SK-N-SH (cell line): Measurements from ENCODE around the gene RAB33B. TPM values are rescaled to one million over a fixed set of nuclear protein-coding genes. Genes with fewer than 3 reads are reported as not detected.

ENCODE experiments used
- CTCF ChIA-PET: fragments of 300-600, 350-600 bp; formaldehyde crosslinking; extraction: SDS; loops from one replicate; lab custom pipeline; 2021; lab: Yijun Ruan, JAX
- POLR2A ChIA-PET: fragments of 350-600 bp; sonication (Branson Sonifier 250); formaldehyde crosslinking; extraction: SDS; loops from one replicate; lab custom pipeline; 2020; ENCODE audit warnings: antibody characterized with exemption, inconsistent platforms; lab: Yijun Ruan, JAX
- DNase-seq: peaks from one replicate; pipeline ENCODE4 v3.0.0; 2012
- H2AFZ ChIP-seq: fragments of 200-600 bp; sonication (generic); 2 replicates; pipeline ENCODE4 v1.8.1; 2016; ENCODE audit warnings: antibody characterized with exemption, mild to moderate bottlenecking, low read depth
- H3F3A ChIP-seq: fragments of 200-600 bp; sonication (generic); replicated peaks from 2 replicates; pipeline ENCODE3; 2016; ENCODE audit warnings: antibody characterized with exemption, mild to moderate bottlenecking; ENCODE audit not compliant: insufficient read depth
- H3K27ac ChIP-seq, 2 experiments: fragments of 200-500 bp in 1 of 2; fragments of 200-600 bp in 1 of 2; sonication (Bioruptor generic) in 1 of 2; sonication (generic), shearing (Covaris generic) in 1 of 2; 2 replicates each; pipeline versions ENCODE4 v1.5.1 to v1.6.1; 2014 to 2016; ENCODE audit warnings: low read depth in 2 of 2, inconsistent platforms in 1 of 2, low read length in 1 of 2, mild to moderate bottlenecking in 1 of 2, mixed read lengths in 1 of 2
- H3K27me3 ChIP-seq: fragments of 200-600 bp; sonication (generic), shearing (Covaris generic); 2 replicates; pipeline ENCODE4 v1.6.1; 2016; ENCODE audit warnings: mixed run types; ENCODE audit not compliant: insufficient read depth
- H3K36me3 ChIP-seq, 2 experiments: fragments of 200-500 bp in 1 of 2; fragments of 200-600 bp in 1 of 2; sonication (Bioruptor generic) in 1 of 2; sonication (generic) in 1 of 2; replicated peaks in 1 of 2; 2 replicates each; pipeline versions ENCODE3 to v1.5.1; 2014 to 2016; ENCODE audit warnings: low read length in 1 of 2, mild to moderate bottlenecking in 1 of 2; ENCODE audit not compliant: insufficient read depth in 2 of 2, control insufficient read depth in 1 of 2
- H3K4me1 ChIP-seq, 2 experiments: fragments of 200-500 bp in 1 of 2; fragments of 200-600 bp in 1 of 2; sonication (Bioruptor generic) in 1 of 2; sonication (generic), shearing (Covaris generic) in 1 of 2; 2 replicates each; pipeline versions ENCODE4 v1.5.1 to v1.6.1; 2014 to 2016; ENCODE audit warnings: low read depth in 1 of 2, low read length in 1 of 2, mixed run types in 1 of 2; ENCODE audit not compliant: insufficient read depth in 2 of 2, control insufficient read depth in 1 of 2
- H3K4me2 ChIP-seq: fragments of 200-600 bp; sonication (generic), shearing (Covaris generic); 2 replicates; pipeline ENCODE4 v1.6.1; 2017; ENCODE audit warnings: mixed run types
- H3K4me3 ChIP-seq, 2 experiments: fragments of 200-500 bp in 1 of 2; fragments of 200-600 bp in 1 of 2; sonication (Bioruptor generic) in 1 of 2; sonication (generic), shearing (Covaris generic) in 1 of 2; 2 replicates each; pipeline versions ENCODE4 v1.5.1 to v1.8.1; 2014 to 2016; ENCODE audit warnings: low read depth in 2 of 2, inconsistent platforms in 1 of 2, low read length in 1 of 2, mild to moderate bottlenecking in 1 of 2, mixed read lengths in 1 of 2, moderate library complexity in 1 of 2
- H3K79me2 ChIP-seq: fragments of 200-600 bp; sonication (generic); 2 replicates; pipeline ENCODE4 v1.8.1; 2017; ENCODE audit warnings: mild to moderate bottlenecking; ENCODE audit not compliant: insufficient read depth
- H3K9ac ChIP-seq: fragments of 200-600 bp; sonication (generic); 2 replicates; pipeline ENCODE4 v1.6.1; 2017; ENCODE audit warnings: mixed run types
- H3K9me2 ChIP-seq: fragments of 200-600 bp; sonication (generic); 2 replicates; pipeline ENCODE4 v1.6.1; 2017; ENCODE audit warnings: mixed run types
- H3K9me3 ChIP-seq: fragments of 200-600 bp; sonication (generic); 2 replicates; pipeline ENCODE4 v1.6.1; 2017; ENCODE audit warnings: mixed run types, mild to moderate bottlenecking, moderate library complexity
- H4K20me1 ChIP-seq: fragments of 200-600 bp; sonication (generic); 2 replicates; pipeline ENCODE4 v1.6.1; 2017; ENCODE audit warnings: mild to moderate bottlenecking, mixed run types; ENCODE audit not compliant: insufficient read depth
- FOSL2 ChIP-seq: IDR thresholded peaks from 2 replicates; pipeline ENCODE4 v1.4.0; 2012; ENCODE audit warnings: low read depth, mild to moderate bottlenecking, moderate library complexity, borderline replicate concordance
- FOXJ3 ChIP-seq: sonication (generic); formaldehyde crosslinking; IDR thresholded peaks from 2 replicates; pipeline ENCODE4 v1.5.1; 2020; ENCODE audit warnings: mild to moderate bottlenecking, missing genetic modification reagents
- FOXM1 ChIP-seq: IDR thresholded peaks from 2 replicates; pipeline ENCODE4 v1.4.0; 2012; ENCODE audit warnings: low read depth, mild to moderate bottlenecking
- GABPA ChIP-seq: IDR thresholded peaks from 2 replicates; pipeline ENCODE4 v1.4.0; 2012; ENCODE audit warnings: low read depth, mild to moderate bottlenecking
- JUND ChIP-seq: IDR thresholded peaks from 2 replicates; pipeline ENCODE4 v1.4.0; 2012
- MAX ChIP-seq: IDR thresholded peaks from 2 replicates; pipeline ENCODE4 v1.4.0; 2012; ENCODE audit warnings: low read depth
- MEF2A ChIP-seq: IDR thresholded peaks from 2 replicates; pipeline ENCODE4 v1.4.0; 2012; ENCODE audit warnings: low read depth, borderline replicate concordance
- MXI1 ChIP-seq: IDR thresholded peaks from 2 replicates; pipeline ENCODE4 v1.6.1; 2012; ENCODE audit warnings: mild to moderate bottlenecking, low read depth, low read length, improper control_type of control experiment
- RAD21 ChIP-seq: IDR thresholded peaks from 2 replicates; pipeline ENCODE4 v1.6.1; 2012; ENCODE audit warnings: mild to moderate bottlenecking, low read length
- RCOR1 ChIP-seq: fragments of 150-350 bp; IDR thresholded peaks from 2 replicates; pipeline ENCODE4 v1.6.1; 2017; ENCODE audit warnings: antibody characterized with exemption, low read length
- RFX5 ChIP-seq: IDR thresholded peaks from 2 replicates; pipeline ENCODE4 v1.6.1; 2012; ENCODE audit warnings: mild to moderate bottlenecking, improper control_type of control experiment, low read length
- SIN3A ChIP-seq: IDR thresholded peaks from 2 replicates; pipeline ENCODE4 v1.6.1; 2012; ENCODE audit warnings: low read depth, mild to moderate bottlenecking, low read length, moderate library complexity, borderline replicate concordance
- TCF12 ChIP-seq: IDR thresholded peaks from 2 replicates; pipeline ENCODE4 v1.4.0; 2012
- TEAD4 ChIP-seq: IDR thresholded peaks from 2 replicates; pipeline ENCODE4 v1.4.0; 2012; ENCODE audit warnings: mild to moderate bottlenecking, borderline replicate concordance; ENCODE audit not compliant: insufficient read depth
- USF1 ChIP-seq: IDR thresholded peaks from 2 replicates; pipeline ENCODE4 v1.4.0; 2012; ENCODE audit warnings: low read depth, borderline replicate concordance
- YY1 ChIP-seq: IDR thresholded peaks from 2 replicates; pipeline ENCODE4 v1.4.0; 2012; ENCODE audit warnings: low read depth, mild to moderate bottlenecking
- WGBS: methylation state at CpG from one replicate; pipeline ENCODE4 v1.1.6; 2017; ENCODE audit warnings: low lambda C conversion rate; 5-methylcytosine and 5-hydroxymethylcytosine counted together
- polyA plus RNA-seq, 3 experiments: library from polyadenylated mRNA; depleted of rRNA; stranded (reverse); fragments of >200 nt; gene quantifications; 2 replicates each; pipeline ENCODE4 v1.2.3, GENCODE V29; 2012
- TF ChIP-seq, protein P1 (sequence below): fragments of 150-350 bp; IDR thresholded peaks from 2 replicates; pipeline ENCODE4 v1.6.1; 2016; ENCODE audit warnings: mild to moderate bottlenecking, low read depth, low read length
- TF ChIP-seq, protein P2 (sequence below): IDR thresholded peaks from 2 replicates; pipeline ENCODE4; 2012
- TF ChIP-seq, protein P3 (sequence below): IDR thresholded peaks from 2 replicates; pipeline ENCODE4 v1.4.0; 2012; ENCODE audit warnings: low read depth, borderline replicate concordance

The RAB33B gene
- polyA plus RNA-seq, 1 of the 3 experiments (the other 2 are of a cell fraction): 2.3 TPM

DNA sequence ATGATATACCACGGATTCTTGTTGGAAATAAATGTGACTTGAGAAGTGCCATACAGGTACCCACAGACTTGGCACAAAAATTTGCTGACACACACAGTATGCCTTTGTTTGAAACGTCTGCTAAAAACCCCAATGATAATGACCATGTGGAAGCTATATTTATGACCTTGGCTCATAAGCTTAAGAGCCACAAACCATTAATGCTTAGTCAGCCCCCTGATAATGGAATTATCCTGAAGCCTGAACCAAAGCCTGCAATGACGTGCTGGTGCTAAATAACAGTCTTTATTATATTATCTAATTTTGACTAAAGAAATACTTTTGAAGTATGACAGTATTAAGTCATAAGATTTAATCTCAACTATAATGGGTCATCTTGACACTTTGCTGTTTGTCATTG lies 18.9 kb downstream of the RAB33B start (continued):
- TF ChIP-seq, protein P1, sequence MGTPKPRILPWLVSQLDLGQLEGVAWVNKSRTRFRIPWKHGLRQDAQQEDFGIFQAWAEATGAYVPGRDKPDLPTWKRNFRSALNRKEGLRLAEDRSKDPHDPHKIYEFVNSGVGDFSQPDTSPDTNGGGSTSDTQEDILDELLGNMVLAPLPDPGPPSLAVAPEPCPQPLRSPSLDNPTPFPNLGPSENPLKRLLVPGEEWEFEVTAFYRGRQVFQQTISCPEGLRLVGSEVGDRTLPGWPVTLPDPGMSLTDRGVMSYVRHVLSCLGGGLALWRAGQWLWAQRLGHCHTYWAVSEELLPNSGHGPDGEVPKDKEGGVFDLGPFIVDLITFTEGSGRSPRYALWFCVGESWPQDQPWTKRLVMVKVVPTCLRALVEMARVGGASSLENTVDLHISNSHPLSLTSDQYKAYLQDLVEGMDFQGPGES: no peak

DNA sequence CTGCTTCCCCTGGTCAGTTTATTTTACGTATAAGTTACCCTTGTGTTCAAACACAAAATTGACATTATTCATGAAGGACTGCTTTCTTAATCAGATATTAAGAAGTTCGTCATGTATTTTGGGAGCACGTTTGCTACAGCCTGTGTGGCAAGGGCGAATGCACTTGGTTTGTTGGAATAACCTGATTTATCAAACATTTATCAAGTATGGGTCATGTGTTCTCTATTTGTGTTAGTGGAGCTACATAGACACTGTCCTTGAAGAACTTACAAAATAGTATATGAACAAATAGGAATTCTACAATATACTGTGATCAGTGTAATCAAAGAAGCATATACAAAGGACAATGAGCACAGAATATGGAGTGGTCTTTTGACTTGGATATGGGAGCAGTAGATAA lies 22.4 kb downstream of the RAB33B start:
- H3K4me2 ChIP-seq: no peak overlapping the region
- no peak for TF ChIP-seq SIN3A
- no peak for TF ChIP-seq FOSL2
- TF ChIP-seq RAD21: no peak
- TF ChIP-seq MAX: no peak
- no peak for TF ChIP-seq TCF12
- TF ChIP-seq, protein P1: no peak
- TF ChIP-seq TEAD4: no peak
- TF ChIP-seq MEF2A: no peak
- TF ChIP-seq, protein P2, sequence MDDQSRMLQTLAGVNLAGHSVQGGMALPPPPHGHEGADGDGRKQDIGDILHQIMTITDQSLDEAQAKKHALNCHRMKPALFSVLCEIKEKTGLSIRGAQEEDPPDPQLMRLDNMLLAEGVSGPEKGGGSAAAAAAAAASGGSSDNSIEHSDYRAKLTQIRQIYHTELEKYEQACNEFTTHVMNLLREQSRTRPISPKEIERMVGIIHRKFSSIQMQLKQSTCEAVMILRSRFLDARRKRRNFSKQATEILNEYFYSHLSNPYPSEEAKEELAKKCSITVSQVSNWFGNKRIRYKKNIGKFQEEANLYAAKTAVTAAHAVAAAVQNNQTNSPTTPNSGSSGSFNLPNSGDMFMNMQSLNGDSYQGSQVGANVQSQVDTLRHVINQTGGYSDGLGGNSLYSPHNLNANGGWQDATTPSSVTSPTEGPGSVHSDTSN: no peak
- no peak for TF ChIP-seq JUND
- no peaks in the 10 kb centered on the region; the same call in 1 of the 2 replicates for H3K79me2 ChIP-seq
- no peaks in the 10 kb centered on the region; the same call in 1 of the 2 replicates for H3K9me3 ChIP-seq
- no peak overlapping the region for H3K4me3 ChIP-seq
- DNase-seq: no peak
- H3F3A ChIP-seq: peaks cover 7% of the 10 kb centered on the region
- H3K27me3 ChIP-seq: no peaks in the 10 kb centered on the region
- no peak overlapping the region for H3K9ac ChIP-seq
- H3K36me3 ChIP-seq: peaks cover 14 to 27% of the 10 kb centered on the region in 2 experiments
- H3K9me2 ChIP-seq: no peaks in the 10 kb centered on the region
- ChIA-PET POLR2A (no interaction called here), CTCF (interaction anchor here (2.4 kb wide), 1 partner anchor 21 kb away, joined by 9 read pairs; no protein-coding TSS in a partner anchor)
- WGBS: 96% methylated on average over 4 of the region's 4 CpGs
- H4K20me1 ChIP-seq: no peaks in the 10 kb centered on the region
- no peak overlapping the region for H2AFZ ChIP-seq
- no peak overlapping the region for H3K27ac ChIP-seq
- no peaks in the 10 kb centered on the region for H3K4me1 ChIP-seq

DNA sequence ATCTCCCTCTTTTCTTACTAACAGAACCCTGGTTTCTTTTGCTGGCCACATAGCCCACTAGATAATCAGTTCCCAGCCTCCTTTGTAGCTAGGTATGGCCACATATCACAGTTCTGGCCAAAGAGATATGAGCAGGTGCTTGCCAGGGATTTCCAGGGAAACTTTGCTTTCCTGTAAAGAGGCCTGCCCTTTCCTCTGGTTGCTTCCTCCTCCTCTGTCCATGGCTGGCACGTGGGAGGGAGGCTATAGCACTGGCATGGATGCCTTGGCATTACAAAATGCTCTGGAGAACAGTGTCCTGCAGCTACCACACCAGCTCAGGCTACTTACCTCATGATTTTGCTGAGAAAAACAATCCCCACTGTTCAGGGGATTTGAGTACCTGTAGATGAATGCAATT lies 27.5 kb downstream of the RAB33B start:
- DNase-seq: no peak
- H3K36me3 ChIP-seq: no peaks in the 10 kb centered on the region
- H3K4me1 ChIP-seq: no peaks in the 10 kb centered on the region
- H3K4me2 ChIP-seq: no peak overlapping the region
- H3K9ac ChIP-seq: no peak overlapping the region
- H4K20me1 ChIP-seq: no peaks in the 10 kb centered on the region
- no peaks in the 10 kb centered on the region for H3K27me3 ChIP-seq
- no peaks in the 10 kb centered on the region; the same call in 1 of the 2 replicates for H3K79me2 ChIP-seq
- H3K9me2 ChIP-seq: no peaks in the 10 kb centered on the region
- no peak overlapping the region for H3K4me3 ChIP-seq
- H3F3A ChIP-seq: no peaks in the 10 kb centered on the region
- no CpG with 5 or more reads among the region's 1 CpG for WGBS
- ChIA-PET POLR2A (no interaction called here), CTCF (interaction anchor here (3.0 kb wide), 1 partner anchor 15 kb away, joined by 15 read pairs; no protein-coding TSS in a partner anchor)
- H2AFZ ChIP-seq: no peak overlapping the region
- H3K9me3 ChIP-seq: no peaks in the 10 kb centered on the region
- no peak overlapping the region for H3K27ac ChIP-seq
- TF ChIP-seq GABPA (no peak), SIN3A (no peak), JUND (no peak), RAD21 (no peak), RFX5 (no peak), FOXJ3 (CRISPR knock-in tag) (no peak), USF1 (no peak), YY1 (no peak), RCOR1 (no peak), MXI1 (no peak), MAX (no peak), FOXM1 (no peak)
- TF ChIP-seq, protein P3, sequence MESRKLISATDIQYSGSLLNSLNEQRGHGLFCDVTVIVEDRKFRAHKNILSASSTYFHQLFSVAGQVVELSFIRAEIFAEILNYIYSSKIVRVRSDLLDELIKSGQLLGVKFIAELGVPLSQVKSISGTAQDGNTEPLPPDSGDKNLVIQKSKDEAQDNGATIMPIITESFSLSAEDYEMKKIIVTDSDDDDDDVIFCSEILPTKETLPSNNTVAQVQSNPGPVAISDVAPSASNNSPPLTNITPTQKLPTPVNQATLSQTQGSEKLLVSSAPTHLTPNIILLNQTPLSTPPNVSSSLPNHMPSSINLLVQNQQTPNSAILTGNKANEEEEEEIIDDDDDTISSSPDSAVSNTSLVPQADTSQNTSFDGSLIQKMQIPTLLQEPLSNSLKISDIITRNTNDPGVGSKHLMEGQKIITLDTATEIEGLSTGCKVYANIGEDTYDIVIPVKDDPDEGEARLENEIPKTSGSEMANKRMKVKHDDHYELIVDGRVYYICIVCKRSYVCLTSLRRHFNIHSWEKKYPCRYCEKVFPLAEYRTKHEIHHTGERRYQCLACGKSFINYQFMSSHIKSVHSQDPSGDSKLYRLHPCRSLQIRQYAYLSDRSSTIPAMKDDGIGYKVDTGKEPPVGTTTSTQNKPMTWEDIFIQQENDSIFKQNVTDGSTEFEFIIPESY: no peak
